Right lobe of liver (tissue), 6 donors: Measurements from ENCODE around the gene NXPH1. TPM values are rescaled to one million over a fixed set of nuclear protein-coding genes. Genes with fewer than 3 reads are reported as not detected.

ENCODE experiments used
- ATAC-seq, 4 donors: fragments of 200-7000 bp; cut with Tn5 transposase; one replicate each; pipeline ENCODE4 v1.9.1; 2020; ENCODE audit warnings: mild to moderate bottlenecking in 4 of 4, moderate library complexity in 4 of 4
- DNase-seq, 3 donors: peaks; one replicate each; pipeline ENCODE4 v3.0.0-alpha.2; 2020
- H3K27ac ChIP-seq, 3 donors: fragments of 200-600 bp; one replicate each; pipeline ENCODE4 v1.8.0; 2022
- H3K27me3 ChIP-seq, 2 donors: fragments of 200-600 bp; one replicate each; pipeline ENCODE4 v1.8.0; 2022
- H3K36me3 ChIP-seq, 4 donors: fragments of 200-600 bp; sonication (generic) in 1 of 4; one replicate each; pipeline versions ENCODE4 v1.5.1 to v1.8.0; 2017 to 2022; ENCODE audit warnings: control low read depth in 1 of 4
- H3K4me1 ChIP-seq, 4 donors: fragments of 200-600 bp; sonication (generic) in 1 of 4; one replicate each; pipeline versions ENCODE4 v1.5.1 to v1.8.0; 2017 to 2022; ENCODE audit warnings: control low read depth in 1 of 4
- H3K4me3 ChIP-seq, 3 donors: fragments of 200-600 bp; one replicate each; pipeline ENCODE4 v1.8.0; 2022
- H3K9me3 ChIP-seq, 4 donors: fragments of 200-600 bp; sonication (generic) in 1 of 4; one replicate each; pipeline versions ENCODE4 v1.5.1 to v1.8.0; 2017 to 2022; ENCODE audit warnings: control low read depth in 1 of 4
- POLR2A ChIP-seq: fragments of 450-650 bp; IDR thresholded peaks from one replicate; pipeline ENCODE4 v1.6.1; 2017; ENCODE audit warnings: antibody characterized with exemption, mild to moderate bottlenecking
- WGBS: methylation state at CpG from one replicate; pipeline ENCODE4 v1.1.6; 2018; ENCODE audit warnings: low coverage, low lambda C conversion rate; ENCODE audit not compliant: insufficient coverage; ENCODE audit errors: missing lambda C conversion rate; 5-methylcytosine and 5-hydroxymethylcytosine counted together
- intact Hi-C, 2 donors: fragments of 100-400 bp; cut with DNase I; formaldehyde crosslinking; loops; one replicate each; pipeline versions ENCODE4 v1.11.2 to v1.14.1; 2022
- total RNA-seq, 6 experiments: library from RNA; depleted of rRNA in 2 of 6; stranded (reverse); fragments of >200 nt in 2 of 6; fragmentation: NEBNext Ultra II Directional in 3 of 6; extraction: Animal tissue kit (Norgen Biotek cat#: 25700) in 3 of 6; gene quantifications; one replicate each; pipeline versions ENCODE4 v1.1.0 to v1.2.4, GENCODE V29; 2016 to 2023
- TF ChIP-seq, protein P1 (sequence below), 4 donors: fragments of 200-600 bp in 3 of 4; fragments of 450-650 bp in 1 of 4; IDR thresholded peaks; one replicate each; pipeline versions ENCODE4 v1.5.1 to v1.8.0; 2016 to 2022; ENCODE audit warnings: antibody characterized with exemption in 4 of 4, mild to moderate bottlenecking in 2 of 4
- donor health status: DM: no; HTN: yes; CAD: no.
- donor health status: DM: no; HTN: no; CAD: no.
- donor health status: DM: no; HTN: no; CAD: no.
- donor health status: DM: no; HTN: yes; CAD: no.
- donor health status: DM: no; HTN: yes; CAD: no.

NXPH1 gene
- total RNA-seq, 6 experiments from 2014 or later: not detected

DNA sequence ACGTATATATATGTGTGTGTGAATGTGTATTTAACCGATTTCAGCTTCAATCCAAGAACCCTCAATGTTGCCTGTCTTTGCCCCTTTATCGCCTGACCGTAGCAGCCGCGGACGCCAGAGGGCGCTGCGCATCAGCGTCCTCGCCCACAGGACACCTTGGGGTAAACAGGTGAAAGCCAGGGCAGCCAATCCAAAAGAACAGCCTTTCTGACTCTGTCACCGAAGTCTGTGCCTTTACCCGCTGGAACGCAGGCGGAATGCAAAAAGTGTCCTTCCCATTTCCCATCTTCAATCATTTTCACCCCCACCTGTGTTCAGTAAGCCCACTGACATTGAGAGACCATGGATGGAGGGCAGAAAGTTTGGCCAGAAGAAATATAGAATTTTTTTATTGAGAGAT is 3.6 kb downstream of the NXPH1 start:
- DNase-seq (peak; percentile 58 to 62 (median 58)), ATAC-seq (peak; percentile 73 to 89 (median 82))
- H3K4me1 ChIP-seq: peaks cover 0 to 15% (median 0%) of the 10 kb centered on the region in 4 donors
- under 1% methylated on average over 13 of the region's 15 CpGs for WGBS
- intact Hi-C loops: no loop called here
- no peak overlapping the region for H3K4me3 ChIP-seq
- no peak for TF ChIP-seq POLR2A
- TF ChIP-seq, protein P1, sequence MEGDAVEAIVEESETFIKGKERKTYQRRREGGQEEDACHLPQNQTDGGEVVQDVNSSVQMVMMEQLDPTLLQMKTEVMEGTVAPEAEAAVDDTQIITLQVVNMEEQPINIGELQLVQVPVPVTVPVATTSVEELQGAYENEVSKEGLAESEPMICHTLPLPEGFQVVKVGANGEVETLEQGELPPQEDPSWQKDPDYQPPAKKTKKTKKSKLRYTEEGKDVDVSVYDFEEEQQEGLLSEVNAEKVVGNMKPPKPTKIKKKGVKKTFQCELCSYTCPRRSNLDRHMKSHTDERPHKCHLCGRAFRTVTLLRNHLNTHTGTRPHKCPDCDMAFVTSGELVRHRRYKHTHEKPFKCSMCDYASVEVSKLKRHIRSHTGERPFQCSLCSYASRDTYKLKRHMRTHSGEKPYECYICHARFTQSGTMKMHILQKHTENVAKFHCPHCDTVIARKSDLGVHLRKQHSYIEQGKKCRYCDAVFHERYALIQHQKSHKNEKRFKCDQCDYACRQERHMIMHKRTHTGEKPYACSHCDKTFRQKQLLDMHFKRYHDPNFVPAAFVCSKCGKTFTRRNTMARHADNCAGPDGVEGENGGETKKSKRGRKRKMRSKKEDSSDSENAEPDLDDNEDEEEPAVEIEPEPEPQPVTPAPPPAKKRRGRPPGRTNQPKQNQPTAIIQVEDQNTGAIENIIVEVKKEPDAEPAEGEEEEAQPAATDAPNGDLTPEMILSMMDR (IDR thresholded peaks at IDR 0.05): peak; percentile 50 to 75 (median 60)
- peaks cover 4 to 48% of the 10 kb centered on the region in 2 donors for H3K27me3 ChIP-seq
- H3K27ac ChIP-seq: no peak overlapping the region
- H3K9me3 ChIP-seq: no peaks in the 10 kb centered on the region
- H3K36me3 ChIP-seq: no peaks in the 10 kb centered on the region

GRCh38 chr7:8437606-8438005 is 4.2 kb downstream of the NXPH1 start:
- H3K36me3 ChIP-seq: no peaks in the 10 kb centered on the region
- TF ChIP-seq POLR2A: no peak
- DNase-seq: no peak
- no peaks in the 10 kb centered on the region for H3K9me3 ChIP-seq
- H3K4me3 ChIP-seq: no peak overlapping the region
- H3K27ac ChIP-seq: no peak overlapping the region
- ATAC-seq: no peak
- intact Hi-C loops: no loop called here
- WGBS: 8% methylated on average over 8 of the region's 8 CpGs
- H3K27me3 ChIP-seq: peaks cover 4 to 50% of the 10 kb centered on the region in 2 donors
- H3K4me1 ChIP-seq: peaks cover 0 to 15% (median 0%) of the 10 kb centered on the region in 4 donors

GRCh38 chr7:8440670-8441069 is 7.3 kb downstream of the NXPH1 start:
- H3K27ac ChIP-seq: no peak overlapping the region
- no peak overlapping the region for H3K4me3 ChIP-seq
- no peaks in the 10 kb centered on the region for H3K9me3 ChIP-seq
- no peaks in the 10 kb centered on the region for H3K36me3 ChIP-seq
- H3K27me3 ChIP-seq: peaks cover 5 to 36% of the 10 kb centered on the region in 2 donors
- WGBS: 5% methylated on average over 8 of the region's 8 CpGs
- DNase-seq: no peak
- no peak for TF ChIP-seq POLR2A
- TF ChIP-seq, protein P1 (IDR thresholded peaks at IDR 0.05): no peak
- H3K4me1 ChIP-seq: peaks cover 0 to 24% (median 0%) of the 10 kb centered on the region in 4 donors
- no peak for ATAC-seq
- intact Hi-C loops: no loop called here

GRCh38 chr7:8441106-8441965 is 7.9 kb downstream of the NXPH1 start:
- no peak for DNase-seq
- TF ChIP-seq POLR2A: no peak
- TF ChIP-seq, protein P1 (IDR thresholded peaks at IDR 0.05): no peak
- H3K27ac ChIP-seq: no peak overlapping the region
- H3K4me3 ChIP-seq: no peak overlapping the region
- WGBS: 3% methylated on average over 40 of the region's 42 CpGs
- H3K27me3 ChIP-seq: peaks cover 5 to 31% of the 10 kb centered on the region in 2 donors
- intact Hi-C loops: no loop called here
- H3K36me3 ChIP-seq: no peaks in the 10 kb centered on the region
- no peaks in the 10 kb centered on the region for H3K9me3 ChIP-seq
- no peak for ATAC-seq
- H3K4me1 ChIP-seq: peaks cover 0 to 24% (median 0%) of the 10 kb centered on the region in 4 donors
